Lung microvascular endothelial cell (primary cell): ENCODE results near the gene AARSD1. TPM values are rescaled to one million over a fixed set of nuclear protein-coding genes. Genes with fewer than 3 reads are reported as not detected.
"Not testable (repeated sequence)": the region's sequence is repeated elsewhere in the genome, so short reads cannot be mapped to it uniquely, and the experiment has no call there.

Experiments used
- DNase-seq, 2 donors: peaks; one replicate each; pipeline versions ENCODE4 v3.0.0 to v3.0.0-alpha.2; 2010; ENCODE audit warnings: low read depth in 2 of 2
- total RNA-seq: library from RNA; depleted of rRNA; stranded (reverse); fragments of >200 nt; gene quantifications from 2 replicates; pipeline ENCODE4 v1.2.1, GENCODE V29; 2014

Gene AARSD1
- total RNA-seq, 1 donor from 2014 or later, result 17.5 TPM

DNA sequence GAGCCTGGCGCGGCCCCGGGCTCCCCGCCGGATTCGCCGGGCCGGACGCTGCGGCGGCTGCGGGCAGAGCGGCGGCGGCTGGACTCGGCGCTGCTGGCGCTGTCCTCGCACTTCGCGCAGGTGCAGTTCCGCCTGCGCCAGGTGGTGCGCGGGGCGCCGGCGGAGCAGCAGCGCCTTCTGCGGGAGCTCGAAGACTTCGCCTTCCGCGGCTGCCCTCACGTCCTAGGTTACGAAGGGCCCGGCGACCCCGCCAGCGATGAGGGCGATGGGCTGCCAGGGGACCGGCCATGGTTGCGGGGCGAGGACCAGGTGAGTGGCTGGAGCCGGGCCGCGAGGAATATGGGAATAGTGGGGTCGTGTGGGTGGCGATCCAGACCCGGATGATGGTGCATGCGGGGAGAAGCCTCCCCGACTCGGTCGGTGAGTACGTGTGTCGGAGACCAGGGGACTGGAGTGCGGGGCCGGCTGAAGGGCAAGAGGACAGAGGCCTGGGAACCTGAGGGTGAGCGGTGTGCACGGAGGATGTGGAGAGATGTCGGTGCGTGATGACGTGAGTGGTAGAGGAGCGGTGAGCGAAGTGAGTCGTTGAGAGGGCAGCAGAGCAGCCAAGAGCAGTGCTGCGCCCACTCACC is 16.6 kb upstream of the AARSD1 start:
- peak; percentile 58 to 68 for DNase-seq

DNA sequence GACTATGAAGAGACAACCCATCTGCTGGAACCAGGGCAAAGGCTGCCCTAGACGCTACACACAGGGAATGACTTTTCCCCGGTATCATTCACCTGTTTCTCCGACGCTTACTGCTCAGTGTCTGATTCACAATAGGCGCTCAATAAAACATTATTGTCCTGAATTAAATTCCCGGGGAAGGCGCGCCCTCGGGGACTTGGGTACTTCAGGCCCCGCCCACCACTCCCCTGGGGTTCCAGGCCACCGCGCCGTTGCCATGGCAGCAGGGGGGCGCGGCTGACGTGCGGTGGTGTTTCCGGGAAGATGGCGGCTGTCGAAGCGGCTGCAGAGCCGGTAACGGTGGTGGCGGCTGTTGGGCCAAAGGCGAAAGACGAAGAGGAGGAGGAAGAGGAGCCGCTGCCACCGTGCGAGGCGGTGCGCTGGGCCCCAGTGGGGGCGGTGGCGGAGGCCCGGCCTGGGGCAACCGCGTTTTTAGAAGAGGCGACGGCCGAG is 16.1 kb upstream of the AARSD1 start, which contains the start of gene RUNDC1:
Gene RUNDC1, plus strand, starts transcription at position 292 of the 492 bp plus-strand sequence. Its CDS starts 12 bp downstream, at position 304.
- peak; percentile 82 to 90 for DNase-seq

DNA sequence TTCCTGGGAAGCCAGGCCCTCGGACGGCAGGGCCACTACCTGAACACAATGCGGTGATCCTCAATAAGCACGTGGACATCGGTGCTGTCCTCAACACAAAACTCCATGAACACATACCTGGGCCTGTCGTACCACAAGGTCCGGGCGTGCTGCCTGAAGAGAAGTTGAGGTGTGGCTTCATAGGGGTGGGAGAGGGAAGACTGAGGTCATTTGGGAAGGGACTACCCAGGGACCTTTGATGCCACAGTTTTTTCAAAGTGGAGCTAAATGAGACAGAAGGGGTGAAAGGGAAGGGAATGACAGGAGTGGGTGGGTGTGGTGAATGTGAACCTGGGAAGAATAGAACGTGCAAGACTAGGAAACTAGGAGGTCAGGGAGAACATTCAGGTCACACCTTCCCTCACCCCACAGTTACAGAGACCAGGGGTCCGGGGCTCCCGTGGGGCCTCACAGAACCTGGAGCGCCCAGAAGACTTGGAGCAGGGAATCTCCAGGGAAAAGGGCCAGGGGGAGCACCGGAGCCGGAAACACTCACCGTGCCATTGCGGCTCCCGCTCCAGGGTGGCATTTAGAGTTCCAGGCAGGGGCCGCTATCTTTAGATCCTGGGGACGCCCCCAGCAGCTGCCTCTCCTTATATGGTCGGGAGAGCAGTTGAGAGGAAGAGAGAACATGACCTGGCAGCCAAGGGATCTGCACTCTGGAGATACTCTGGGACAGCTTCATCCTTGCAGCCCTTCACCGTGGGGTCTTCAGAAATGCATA is 15.4 kb upstream of the AARSD1 start, which contains the start of gene PTGES3L:
Gene PTGES3L, minus strand, starts transcription at position 570 of the 763 bp plus-strand sequence. Its CDS starts 27 bp downstream, at position 543.
- DNase-seq, result peak; percentile 32 to 52

DNA sequence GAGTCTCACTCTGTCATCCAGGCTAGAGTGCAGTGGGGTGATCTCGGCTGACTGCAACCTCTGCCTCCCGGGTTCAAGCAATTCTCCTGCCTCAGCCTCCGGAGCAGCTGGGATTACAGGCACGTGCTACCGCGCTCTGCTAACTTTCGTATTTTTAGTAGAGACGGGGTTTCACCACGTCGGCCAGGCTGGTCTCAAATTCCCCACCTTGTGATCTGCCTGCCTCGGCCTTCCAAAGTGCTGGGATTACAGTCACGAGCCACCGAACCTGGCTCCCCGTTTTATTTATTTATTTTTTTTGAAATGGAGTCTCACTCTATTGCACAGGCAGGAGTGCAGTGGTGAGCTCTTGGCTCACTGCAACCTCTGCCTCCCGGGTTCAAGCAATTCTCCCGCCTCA is 11.4 kb upstream of the AARSD1 start:
- DNase-seq, result not testable (repeated sequence)

DNA sequence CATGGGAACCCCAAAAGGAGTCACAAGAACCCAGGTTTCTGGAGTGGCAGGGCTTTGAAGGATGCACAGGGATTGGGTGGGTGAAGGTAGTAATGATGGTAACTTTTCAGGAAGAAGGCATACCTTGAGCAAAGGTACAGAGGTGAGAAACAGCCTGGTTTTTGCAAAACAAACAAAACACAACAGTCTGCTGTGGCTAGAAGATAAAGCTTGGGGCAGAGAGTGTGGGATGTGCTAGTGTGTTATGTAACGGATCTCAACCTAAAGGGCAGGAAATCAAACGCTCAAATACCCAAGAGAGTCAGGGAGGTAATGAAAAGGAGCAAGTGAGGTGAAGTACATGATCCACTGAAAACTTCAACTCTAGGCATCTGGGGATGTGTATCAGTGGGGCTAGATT is 11.0 kb upstream of the AARSD1 start:
- no peak for DNase-seq

DNA sequence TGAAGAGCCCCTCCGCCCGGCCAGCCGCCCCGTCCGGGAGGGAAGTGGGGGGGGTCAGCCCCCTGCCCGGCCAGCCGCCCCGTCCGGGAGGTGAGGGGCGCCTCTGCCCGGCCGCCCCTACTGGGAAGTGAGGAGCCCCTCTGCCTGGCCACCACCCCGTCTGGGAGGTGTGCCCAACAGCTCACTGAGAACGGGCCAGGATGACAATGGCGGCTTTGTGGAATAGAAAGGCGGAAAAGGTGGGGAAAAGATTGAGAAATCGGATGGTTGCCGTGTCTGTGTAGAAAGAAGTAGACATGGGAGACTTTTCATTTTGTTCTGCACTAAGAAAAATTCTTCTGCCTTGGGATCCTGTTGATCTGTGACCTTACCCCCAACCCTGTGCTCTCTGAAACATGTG is 9.1 kb upstream of the AARSD1 start:
- DNase-seq, result not testable (repeated sequence)

DNA sequence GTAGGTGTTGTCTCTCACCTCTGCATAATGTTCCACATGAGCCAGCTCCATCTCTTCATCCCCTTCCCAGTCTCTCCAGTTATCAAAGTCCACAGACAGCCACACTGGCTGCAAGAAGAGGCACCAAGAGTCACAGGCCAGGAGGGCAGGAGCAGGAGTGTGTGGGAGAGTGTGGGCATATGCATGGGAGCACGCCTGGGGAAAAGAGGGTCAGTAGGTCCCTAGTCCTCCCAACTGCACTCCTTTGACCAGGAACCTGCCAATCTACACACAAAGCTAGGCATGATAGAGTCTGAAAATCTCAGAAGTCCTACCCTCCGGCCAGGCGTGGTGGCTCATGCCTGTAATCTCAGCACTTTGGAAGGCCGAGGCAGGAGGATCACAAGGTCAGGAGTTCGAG is 7.3 kb upstream of the AARSD1 start:
- DNase-seq, result no peak

DNA sequence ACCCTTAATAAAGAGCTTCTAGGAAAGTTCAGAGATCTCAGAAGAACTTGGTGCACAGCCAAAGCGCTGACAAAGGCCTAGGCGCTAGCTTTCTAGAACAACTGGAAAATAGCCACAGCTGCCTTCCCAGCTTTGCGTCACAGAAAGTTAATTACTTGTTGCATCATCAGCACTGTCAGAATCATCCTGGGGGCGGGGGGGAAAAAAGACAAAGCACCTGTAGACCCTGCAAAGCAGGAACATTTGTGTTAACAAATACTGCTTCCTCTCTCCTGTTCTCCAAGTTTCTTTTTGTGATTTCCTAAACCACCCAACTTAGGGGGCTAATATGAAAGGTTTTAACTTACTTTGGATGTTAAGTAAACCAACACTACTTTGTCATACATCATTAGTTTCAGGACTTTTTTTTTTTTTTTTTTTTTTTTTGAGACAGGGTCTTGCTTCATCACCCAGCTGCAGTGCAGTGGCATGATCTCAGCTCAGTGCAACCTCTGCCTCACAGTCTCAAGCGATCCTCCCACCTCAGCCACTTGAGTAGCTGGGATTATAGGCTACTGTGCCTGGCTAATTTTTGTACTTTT is 4.8 kb upstream of the AARSD1 start:
- DNase-seq, result no peak

DNA sequence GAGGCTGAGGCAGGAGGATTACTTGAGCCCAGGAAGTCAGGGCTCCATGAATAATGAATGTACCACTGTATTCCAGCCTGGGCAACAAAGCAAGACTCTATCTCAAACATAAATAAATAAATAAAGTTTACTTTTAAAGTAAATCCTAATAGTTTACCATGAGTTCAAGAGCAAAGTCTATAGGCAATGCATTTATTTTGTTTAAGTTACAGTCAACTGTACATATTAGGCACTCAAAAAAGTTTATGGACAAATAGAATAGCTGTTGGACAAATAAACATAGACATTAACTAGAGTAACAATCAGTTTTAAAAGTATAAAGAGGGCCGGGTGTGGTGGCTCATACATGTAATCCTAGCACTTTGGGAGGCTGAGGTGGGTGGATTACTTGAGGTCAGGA is 3.7 kb upstream of the AARSD1 start:
- DNase-seq, result no peak

DNA sequence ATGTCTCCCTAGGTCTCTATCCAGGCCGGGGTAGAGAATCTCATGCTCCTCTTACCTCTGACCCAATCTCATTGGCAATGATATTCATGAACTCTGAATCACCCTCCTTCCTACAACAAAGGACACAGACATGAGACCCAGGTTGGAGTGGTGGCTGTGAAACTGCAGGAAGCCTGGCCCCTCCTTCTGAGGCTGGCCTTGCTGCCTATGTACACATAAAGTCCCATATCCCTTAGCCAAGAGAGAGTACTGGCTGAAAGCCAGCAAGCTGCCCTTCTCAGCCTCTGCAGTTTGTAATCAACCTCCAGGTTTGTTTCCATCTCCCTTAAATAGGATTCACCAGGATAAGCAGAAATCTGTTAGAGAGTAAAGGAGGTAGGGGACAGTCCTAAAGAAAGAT is 10.6 kb downstream of the AARSD1 start:
- no peak for DNase-seq

DNA sequence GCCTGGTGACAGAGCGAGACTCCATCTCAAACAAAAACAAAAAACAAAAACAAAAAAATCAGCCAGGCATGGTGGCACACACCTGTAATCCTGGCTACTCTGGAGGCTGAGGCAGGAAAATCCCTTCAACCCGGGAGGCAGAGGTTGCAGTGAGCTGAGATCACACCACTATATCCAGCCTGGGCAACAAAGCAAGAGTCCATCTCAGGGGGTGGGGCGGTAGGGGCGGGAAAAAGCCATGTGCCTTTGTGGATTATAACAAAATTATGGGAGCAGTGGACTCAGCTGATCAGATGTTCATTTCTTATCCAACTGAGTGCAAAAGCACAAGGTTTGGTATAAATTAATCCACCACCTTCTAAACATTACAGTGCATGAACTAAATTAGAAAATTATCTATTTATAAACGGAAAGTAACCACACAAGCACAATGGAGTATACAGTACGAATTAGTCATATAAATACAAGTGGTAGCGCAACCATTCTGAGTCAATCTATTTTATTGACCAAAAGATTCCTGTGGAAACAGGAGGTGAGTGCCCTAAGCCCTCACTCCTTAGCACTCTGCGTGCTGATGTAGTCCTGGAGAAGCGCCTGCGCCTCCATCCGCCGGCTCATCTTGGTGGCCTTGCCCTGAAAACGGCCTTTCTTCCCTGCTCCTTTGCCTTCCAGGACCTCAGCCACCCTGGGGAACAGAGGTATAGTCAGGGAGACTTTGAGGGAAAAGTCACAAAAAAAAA is 14.0 kb downstream of the AARSD1 start:
- no peak for DNase-seq

DNA sequence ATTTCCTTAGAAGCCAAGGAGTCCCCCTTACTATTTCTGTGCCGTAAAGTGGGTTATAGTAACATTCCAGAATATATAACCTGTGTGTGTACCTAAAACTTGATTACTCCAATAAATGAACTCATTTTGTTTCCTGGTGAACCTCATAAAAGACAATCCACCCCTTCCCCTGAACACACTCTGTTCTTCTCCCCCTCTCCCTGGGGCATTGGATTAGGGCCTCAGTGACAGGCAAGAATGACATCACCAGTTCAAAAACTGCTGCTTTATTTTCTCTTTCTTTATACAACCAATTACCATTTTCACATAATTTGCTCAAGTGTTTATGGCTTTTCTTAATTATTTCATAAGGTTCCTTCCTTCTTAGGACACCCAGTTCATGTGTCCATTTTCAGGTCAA is 17.4 kb downstream of the AARSD1 start:
- DNase-seq, result no peak

DNA sequence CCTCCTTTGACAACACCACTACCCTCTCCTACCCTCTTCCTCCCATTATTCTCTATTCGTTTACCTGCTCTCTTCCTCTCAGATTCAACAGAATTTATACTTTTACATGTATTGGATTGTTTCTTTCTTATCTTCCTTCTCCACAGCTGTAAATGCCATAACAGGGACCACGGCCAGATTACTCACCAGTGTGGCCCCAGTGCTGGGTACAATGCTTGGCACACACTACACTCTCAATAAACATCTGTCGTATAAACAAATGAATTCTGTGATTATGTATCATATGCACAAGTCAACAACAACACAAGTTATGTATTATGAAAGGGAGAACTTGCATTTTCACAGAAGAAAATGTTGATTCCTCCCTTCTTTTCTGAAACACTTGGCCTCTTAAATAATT is 20.0 kb downstream of the AARSD1 start:
- DNase-seq, result peak in 1 of 2 donors; percentile 18

DNA sequence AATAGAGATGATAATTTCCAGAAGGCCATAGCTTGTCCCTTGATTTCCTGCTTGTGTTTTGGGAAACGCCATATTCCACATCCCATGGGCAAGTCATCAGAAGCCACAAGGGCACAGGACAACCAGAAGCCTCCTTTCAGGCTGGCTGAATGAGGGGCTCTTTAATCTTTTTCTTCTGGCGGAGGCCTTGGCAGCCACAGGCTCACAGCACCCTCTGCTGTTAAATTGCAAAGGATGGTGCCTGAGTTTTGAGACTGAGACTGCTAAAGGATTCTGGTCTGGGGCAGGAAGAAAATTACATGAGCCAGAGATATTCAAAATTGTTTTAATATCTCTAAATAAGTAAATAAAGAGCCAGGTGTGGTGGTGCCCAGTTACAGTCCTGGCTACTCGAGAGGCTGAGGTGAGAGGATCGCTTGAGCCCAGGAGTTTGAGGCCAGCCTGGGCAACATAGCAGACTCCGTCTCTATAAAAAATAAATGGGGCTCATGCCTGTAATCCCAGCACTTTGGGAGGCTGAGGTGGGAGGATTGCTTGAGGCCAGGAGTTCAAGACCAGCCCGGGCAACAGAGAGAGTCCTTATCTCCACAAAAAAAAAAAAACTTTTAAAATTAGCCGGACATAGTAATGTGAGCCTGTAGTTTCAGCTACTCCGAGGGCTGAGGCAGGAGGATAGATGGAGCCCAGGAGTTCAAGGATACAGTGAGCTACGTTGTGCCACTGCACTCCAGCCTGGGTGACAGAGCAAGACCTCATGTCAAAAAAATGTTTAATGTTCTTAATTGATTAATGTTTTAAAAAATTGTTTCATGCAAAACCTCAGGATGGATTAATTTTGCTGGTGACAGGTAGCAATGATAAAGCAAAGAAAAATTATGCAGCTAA is 26.3 kb downstream of the AARSD1 start:
- DNase-seq, result peak; percentile 71 to 74

DNA sequence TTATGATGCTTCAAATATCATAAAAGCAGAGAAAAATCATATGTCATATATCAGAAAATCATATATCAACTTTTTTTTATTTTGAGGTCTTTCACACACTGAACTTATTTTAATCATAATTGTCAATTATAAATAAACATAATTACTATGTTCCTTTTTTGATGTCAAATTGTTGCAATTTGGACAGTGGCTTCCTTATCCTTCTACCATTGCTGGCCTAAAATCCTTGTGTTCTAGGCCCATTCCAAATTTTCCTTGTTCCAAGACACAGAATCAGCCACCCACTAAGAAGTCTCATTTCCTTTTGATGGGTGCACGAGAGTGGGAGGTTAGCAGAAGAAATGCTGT is 34.8 kb downstream of the AARSD1 start:
- DNase-seq, result no peak

DNA sequence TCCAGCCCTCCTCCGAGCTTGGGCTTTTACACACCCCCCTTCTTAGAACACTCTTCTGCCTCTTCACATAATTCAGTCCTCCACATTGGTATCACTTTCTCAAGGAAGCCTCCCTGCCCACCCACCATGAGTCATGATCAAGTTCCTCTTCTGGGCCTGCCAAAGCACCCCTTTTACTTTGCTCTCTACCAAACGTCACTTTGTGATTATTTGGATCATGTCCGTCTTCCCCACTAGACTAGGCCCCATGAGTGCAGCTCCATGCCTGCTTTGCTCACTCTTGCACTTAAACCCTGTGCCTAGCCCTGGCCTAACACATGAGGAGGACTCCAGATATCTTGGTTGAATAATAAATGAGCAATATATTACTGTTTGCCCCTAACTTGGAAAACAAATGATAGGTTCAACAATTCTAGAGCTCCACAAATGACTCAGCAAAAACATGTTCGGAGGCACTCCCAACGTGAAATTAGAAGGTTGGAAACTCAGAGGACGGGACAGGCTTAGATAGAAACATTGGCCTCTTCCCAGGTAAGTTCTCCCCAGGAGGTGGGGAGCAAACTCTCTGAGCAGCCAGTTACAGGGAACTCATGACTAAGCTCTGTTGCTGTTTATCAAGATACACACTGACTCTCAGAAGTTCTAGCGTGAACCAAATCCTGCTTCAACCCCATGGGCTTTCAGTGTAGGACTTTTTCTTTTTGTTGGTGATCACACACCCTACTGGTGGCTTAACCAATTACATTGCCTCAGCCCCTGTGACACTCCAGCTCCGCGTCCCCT is 35.3 kb downstream of the AARSD1 start:
- peak; percentile 83 to 93 for DNase-seq

DNA sequence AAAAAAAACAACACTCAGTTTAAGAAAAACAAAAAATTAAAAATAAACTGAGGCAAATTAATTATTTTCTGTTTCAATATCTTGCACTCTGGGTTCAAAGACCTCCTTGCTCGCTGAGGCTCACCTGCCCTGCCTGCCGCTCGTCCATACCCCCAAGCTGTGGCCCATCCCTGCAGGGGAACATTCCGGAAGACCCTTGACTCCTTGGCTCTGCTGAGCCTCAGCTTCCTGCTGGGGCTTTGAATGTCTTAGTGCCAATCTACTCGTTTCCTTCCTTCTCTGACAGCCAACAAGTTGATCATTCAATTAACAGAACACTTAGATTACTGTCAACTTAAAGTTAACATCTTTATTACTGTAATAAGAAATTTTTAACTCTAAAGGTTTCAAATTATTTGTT is 39.4 kb downstream of the AARSD1 start:
- DNase-seq, result peak in 1 of 2 donors; percentile 26

DNA sequence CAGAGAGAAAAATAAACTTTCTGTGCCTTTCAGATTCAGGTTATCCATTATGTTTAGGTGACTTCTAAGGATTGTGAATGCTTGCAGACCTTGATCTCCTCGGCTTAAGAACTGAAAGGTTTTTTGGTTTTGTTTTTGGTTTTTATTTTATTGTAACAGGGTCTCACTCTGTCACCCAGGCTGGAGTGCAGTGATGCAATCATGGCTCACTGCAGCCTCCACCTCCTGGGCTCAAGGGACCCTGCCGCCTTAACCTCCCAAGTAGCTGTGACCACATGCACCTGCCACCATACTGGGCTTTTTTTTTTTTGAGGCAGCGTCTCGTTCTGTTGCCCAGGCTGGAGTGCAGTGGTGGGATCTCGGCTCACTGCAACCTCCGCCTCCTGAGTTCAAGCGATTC is 40.8 kb downstream of the AARSD1 start:
- DNase-seq, result not testable (repeated sequence)

DNA sequence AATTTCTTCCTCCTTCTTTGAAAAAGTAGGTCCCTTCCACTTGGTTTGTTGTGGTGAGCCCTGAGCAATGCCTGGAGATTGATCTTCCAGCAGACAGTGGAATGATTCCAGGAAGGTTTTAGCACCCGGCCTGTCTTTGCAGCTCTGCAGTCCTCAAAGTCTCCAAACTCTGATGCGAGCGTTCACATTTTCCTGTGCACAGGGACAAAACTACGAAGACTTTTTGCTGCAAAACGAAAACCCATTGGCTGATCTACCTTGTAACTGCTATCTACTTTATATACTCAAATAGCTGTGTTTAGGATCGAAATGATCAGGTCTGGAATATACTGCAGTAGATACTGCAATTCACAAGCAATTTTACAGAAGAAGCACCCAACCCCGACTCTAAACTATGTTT is 42.0 kb downstream of the AARSD1 start:
- DNase-seq, result no peak

DNA sequence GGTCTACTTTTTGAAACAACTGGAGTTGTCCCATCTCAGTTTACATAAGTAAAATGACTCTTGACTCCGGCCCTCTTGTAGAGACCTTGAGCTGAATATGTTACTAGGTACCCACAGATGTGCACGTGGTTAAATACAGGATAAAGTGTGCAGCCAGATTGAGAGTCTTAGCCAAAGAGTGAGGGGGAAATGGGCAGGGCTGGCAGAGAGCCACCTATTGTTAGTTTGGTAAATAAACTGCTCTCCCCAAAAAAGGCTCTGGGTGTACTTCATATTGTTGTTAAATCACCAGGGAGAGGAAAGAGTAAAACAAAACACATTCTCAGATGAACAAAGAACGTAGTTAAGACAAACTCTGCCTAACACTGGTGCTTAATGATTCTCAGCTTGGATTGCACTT is 43.3 kb downstream of the AARSD1 start:
- DNase-seq, result peak; percentile 52 to 89
